Ascending aorta (tissue), 2 donors: ENCODE data around the gene DMBT1. TPM values are rescaled to one million over a fixed set of nuclear protein-coding genes. Genes with fewer than 3 reads are reported as not detected.

Experiments used
- DNase-seq, 2 donors: peaks; one replicate each; pipeline ENCODE4 v3.0.0-alpha.2; 2019; ENCODE audit warnings: low spot score in 2 of 2
- H3K27ac ChIP-seq, 2 donors: fragments of 200-600 bp; sonication (generic); one replicate each; pipeline ENCODE4 v1.5.1; 2016 to 2017; ENCODE audit warnings: mild to moderate bottlenecking in 1 of 2
- H3K27me3 ChIP-seq: fragments of 200-600 bp; sonication (generic); one replicate; pipeline ENCODE4 v1.5.1; 2017
- H3K36me3 ChIP-seq, 2 donors: fragments of 200-600 bp; sonication (generic); one replicate each; pipeline ENCODE4 v1.5.1; 2016
- H3K4me1 ChIP-seq, 2 donors: fragments of 200-600 bp; sonication (generic); one replicate each; pipeline ENCODE4 v1.5.1; 2016 to 2017; ENCODE audit warnings: mild to moderate bottlenecking in 1 of 2
- H3K4me3 ChIP-seq, 2 donors: fragments of 200-600 bp; sonication (generic); one replicate each; pipeline ENCODE4 v1.5.1; 2016 to 2017; ENCODE audit warnings: mild to moderate bottlenecking in 1 of 2
- H3K9me3 ChIP-seq, 2 donors: fragments of 200-600 bp; sonication (generic); one replicate each; pipeline ENCODE4 v1.5.1; 2016
- CTCF ChIP-seq, 3 experiments: fragments of 200-600 bp in 2 of 3; fragments of 450-650 bp in 1 of 3; sonication (generic) in 2 of 3; IDR thresholded peaks; one replicate each; pipeline ENCODE4 v1.5.1; 2016 to 2019; ENCODE audit warnings: antibody characterized with exemption in 3 of 3, mild to moderate bottlenecking in 1 of 3, moderate library complexity in 1 of 3
- intact Hi-C: fragments of 100-400 bp; cut with DNase I; formaldehyde crosslinking; loops from one replicate; pipeline ENCODE4 v1.15.1; 2023
- total RNA-seq: library from RNA; depleted of rRNA; stranded (reverse); fragments of >200 nt; gene quantifications from one replicate; pipeline ENCODE4 v1.1.0, GENCODE V29; 2016

DMBT1 gene
- total RNA-seq, 1 donor from 2014 or later: not detected

GRCh38 chr10:122567056-122567660 lies 6.6 kb downstream of the DMBT1 start:
- peak; percentile 14 to 37 (median 26) for TF ChIP-seq CTCF (IDR thresholded peaks at IDR 0.05)
- DNase-seq: no peak
- Histone ChIP-seq H3K36me3 (no peaks in the 10 kb centered on the region), H3K9me3 (no peaks in the 10 kb centered on the region), H3K27me3 (no peaks in the 10 kb centered on the region), H3K4me1 (no peaks in the 10 kb centered on the region), H3K4me3 (no peak overlapping the region), H3K27ac (no peak overlapping the region)
- intact Hi-C loops: no loop called here

- H3K9me3 ChIP-seq: no peaks in the 10 kb centered on the region
- no peak for DNase-seq
- H3K27me3 ChIP-seq: no peaks in the 10 kb centered on the region
- H3K36me3 ChIP-seq: no peaks in the 10 kb centered on the region
- intact Hi-C loops: no loop called here
- H3K4me3 ChIP-seq: no peak overlapping the region
- no peak for TF ChIP-seq CTCF (IDR thresholded peaks at IDR 0.05)
- no peaks in the 10 kb centered on the region for H3K4me1 ChIP-seq
- no peak overlapping the region for H3K27ac ChIP-seq
Measured at GRCh38 chr10:122568551-122568950, 8.0 kb downstream of the DMBT1 start.

- Histone ChIP-seq H3K36me3 (no peaks in the 10 kb centered on the region), H3K27ac (no peak overlapping the region), H3K9me3 (peaks cover 0 to 6% of the 10 kb centered on the region in 2 donors), H3K27me3 (no peaks in the 10 kb centered on the region), H3K4me3 (no peak overlapping the region), H3K4me1 (no peaks in the 10 kb centered on the region)
- intact Hi-C loops: no loop called here
- DNase-seq: no peak
- TF ChIP-seq CTCF (IDR thresholded peaks at IDR 0.05): no peak
Measured at GRCh38 chr10:122570920-122571319, 10.4 kb downstream of the DMBT1 start.

GRCh38 chr10:122571892-122572291 lies 11.3 kb downstream of the DMBT1 start:
- Histone ChIP-seq H3K27me3 (no peaks in the 10 kb centered on the region), H3K4me1 (no peaks in the 10 kb centered on the region), H3K36me3 (no peaks in the 10 kb centered on the region), H3K27ac (no peak overlapping the region), H3K9me3 (peaks cover 0 to 6% of the 10 kb centered on the region in 2 donors), H3K4me3 (no peak overlapping the region)
- TF ChIP-seq CTCF (IDR thresholded peaks at IDR 0.05): no peak
- intact Hi-C loops: no loop called here
- DNase-seq: no peak

- Histone ChIP-seq H3K27ac (no peak overlapping the region), H3K9me3 (peaks cover 0 to 6% of the 10 kb centered on the region in 2 donors), H3K4me1 (no peaks in the 10 kb centered on the region), H3K4me3 (no peak overlapping the region), H3K27me3 (no peaks in the 10 kb centered on the region), H3K36me3 (no peaks in the 10 kb centered on the region)
- no peak for DNase-seq
- intact Hi-C loops: no loop called here
- no peak for TF ChIP-seq CTCF (IDR thresholded peaks at IDR 0.05)
Measured at GRCh38 chr10:122575776-122576175, 15.2 kb downstream of the DMBT1 start.

GRCh38 chr10:122576291-122576690 lies 15.7 kb downstream of the DMBT1 start:
- no peak for DNase-seq
- TF ChIP-seq CTCF (IDR thresholded peaks at IDR 0.05): no peak
- Histone ChIP-seq H3K27ac (no peak overlapping the region), H3K4me3 (no peak overlapping the region), H3K4me1 (no peaks in the 10 kb centered on the region), H3K27me3 (no peaks in the 10 kb centered on the region), H3K9me3 (peaks cover 0 to 6% of the 10 kb centered on the region in 2 donors), H3K36me3 (no peaks in the 10 kb centered on the region)
- intact Hi-C loops: no loop called here
